GM12878 (cell line): ENCODE measurements around the gene PGRMC2. TPM values are rescaled to one million over a fixed set of nuclear protein-coding genes. Genes with fewer than 3 reads are reported as not detected.

Experiments used
- ATAC-seq: fragments of 200-7000 bp; cut with Tn5 transposase; 3 replicates; pipeline ENCODE4 v1.9.1; 2020; ENCODE audit warnings: mild to moderate bottlenecking, moderate library complexity
- BruUV-seq: library from RNA; stranded (reverse); fragments of 400-500 nt; replicated peaks from 2 replicates; lab custom pipeline; 2021; lab: Mats Ljungman, UMichigan
- CTCF ChIA-PET: fragments of 300-600 bp; sonication (Branson Sonifier 250); formaldehyde crosslinking; extraction: SDS; loops from one replicate; lab custom pipeline; 2021; ENCODE audit warnings: inconsistent platforms; lab: Yijun Ruan, JAX
- POLR2A ChIA-PET: fragments of 350-600 bp; formaldehyde crosslinking; extraction: SDS; loops from one replicate; lab custom pipeline; 2021; ENCODE audit warnings: inconsistent platforms; lab: Charles Lee
- RAD21 ChIA-PET: fragments of 300-600 bp; sonication (Branson Sonifier 250); formaldehyde crosslinking; loops from one replicate; lab custom pipeline; 2023; ENCODE audit warnings: antibody characterized with exemption; ENCODE audit not compliant: unreplicated experiment; lab: Charles Lee
- SMC1A ChIA-PET: fragments of 300-600 bp; sonication (Branson Sonifier 250); formaldehyde crosslinking; loops from one replicate; lab custom pipeline; 2023; ENCODE audit not compliant: unreplicated experiment, uncharacterized antibody; lab: Charles Lee
- DNase-seq: peaks from one replicate; pipeline ENCODE4 v3.0.0-alpha.2; 2011; ENCODE audit warnings: low read depth, low spot score
- FAIRE-seq: peaks from 3 replicates; lab custom pipeline; 2011; peaks lifted over from hg19 to GRCh38; lab: Jason Lieb, UNC
- H2AFZ ChIP-seq: 2 replicates; pipeline ENCODE4 v1.6.0; 2011; ENCODE audit warnings: low read depth, low read length, control low read depth; ENCODE audit not compliant: control insufficient read depth
- H3K27ac ChIP-seq: 2 replicates; pipeline ENCODE4 v1.5.1; 2011; ENCODE audit warnings: control low read depth; ENCODE audit not compliant: control insufficient read depth, insufficient read depth
- H3K27me3 ChIP-seq, 2 experiments: replicated peaks in 1 of 2; 2 replicates each; pipeline versions ENCODE4 v1.6.0 to v1.6.1; 2011; ENCODE audit warnings: low read length in 1 of 2; ENCODE audit not compliant: control insufficient read depth in 2 of 2, insufficient read depth in 2 of 2
- H3K36me3 ChIP-seq, 2 experiments: 2 replicates each; pipeline ENCODE4 v1.5.1; 2011; ENCODE audit warnings: low read length in 1 of 2; ENCODE audit not compliant: control insufficient read depth in 2 of 2, insufficient read depth in 2 of 2
- H3K4me1 ChIP-seq: 2 replicates; pipeline ENCODE4 v1.6.1; 2011; ENCODE audit warnings: mild to moderate bottlenecking, low read length, moderate library complexity, mixed read lengths; ENCODE audit not compliant: control insufficient read depth, insufficient read depth
- H3K4me2 ChIP-seq: 2 replicates; pipeline ENCODE4 v1.6.0; 2011; ENCODE audit warnings: control low read depth; ENCODE audit not compliant: control insufficient read depth, insufficient read depth
- H3K4me3 ChIP-seq: fragments of 200-600 bp; sonication (generic); 2 replicates; pipeline ENCODE4 v1.5.1; 2016
- H3K79me2 ChIP-seq: 2 replicates; pipeline ENCODE4 v1.6.0; 2011; ENCODE audit warnings: low read length; ENCODE audit not compliant: control insufficient read depth, insufficient read depth
- H3K9ac ChIP-seq: 2 replicates; pipeline ENCODE4 v1.8.0; 2011; ENCODE audit warnings: low read length, control low read depth, mixed read lengths; ENCODE audit not compliant: control insufficient read depth, insufficient read depth
- H3K9me3 ChIP-seq: replicated peaks from 3 replicates; pipeline ENCODE4 v1.5.1; 2011; ENCODE audit warnings: mild to moderate bottlenecking, low read length; ENCODE audit not compliant: control insufficient read depth, insufficient read depth
- H4K20me1 ChIP-seq: 2 replicates; pipeline ENCODE4 v1.6.0; 2011; ENCODE audit not compliant: control insufficient read depth, insufficient read depth
- ASH2L ChIP-seq: fragments of 300-600, 200-600 bp; sonication (generic); IDR thresholded peaks from 2 replicates; pipeline ENCODE4 v1.6.1; 2017; ENCODE audit warnings: low read depth, mild to moderate bottlenecking, borderline replicate concordance
- BACH1 ChIP-seq: fragments of 450-650 bp; IDR thresholded peaks from 2 replicates; pipeline ENCODE4 v1.6.1; 2017; ENCODE audit warnings: mild to moderate bottlenecking, borderline replicate concordance
- BRCA1 ChIP-seq: IDR thresholded peaks from 2 replicates; pipeline ENCODE4 v1.6.1; 2011; ENCODE audit warnings: low read depth, low read length, improper control_type of control experiment
- CEBPB ChIP-seq, 2 experiments: fragments of 150-350 bp in 1 of 2; IDR thresholded peaks; 2 replicates each; pipeline ENCODE4 v1.6.1; 2012 to 2014; ENCODE audit warnings: low read depth in 2 of 2, low read length in 2 of 2, borderline replicate concordance in 1 of 2, inconsistent platforms in 1 of 2
- CREM ChIP-seq: IDR thresholded peaks from 2 replicates; pipeline ENCODE4 v1.6.1; 2014; ENCODE audit warnings: antibody characterized with exemption, low read depth
- EED ChIP-seq: sonication (generic); IDR thresholded peaks from 2 replicates; pipeline ENCODE4 v1.6.1; 2016; ENCODE audit warnings: antibody characterized with exemption, low read depth
- EP300 ChIP-seq, 2 experiments: fragments of 150-350 bp in 1 of 2; IDR thresholded peaks; 2 replicates each; pipeline ENCODE4 v1.6.1; 2011 to 2012; ENCODE audit warnings: low read depth in 2 of 2, low read length in 2 of 2, borderline replicate concordance in 1 of 2, improper control_type of control experiment in 1 of 2, inconsistent platforms in 1 of 2; ENCODE audit not compliant: control insufficient read depth in 1 of 2
- HDAC6 ChIP-seq: fragments of 200-600 bp; sonication (generic); IDR thresholded peaks from one replicate; pipeline ENCODE4 v1.8.0; 2017; ENCODE audit warnings: antibody characterized with exemption; ENCODE audit not compliant: unreplicated experiment
- IKZF1 ChIP-seq: fragments of 450-650 bp; conservative IDR thresholded peaks from 2 replicates; pipeline ENCODE4 v1.6.1; 2017; ENCODE audit warnings: antibody characterized with exemption, mild to moderate bottlenecking
- IKZF2 ChIP-seq, 2 experiments: fragments of 450-650 bp; IDR thresholded peaks; 2 replicates each; pipeline ENCODE4 v1.6.1; 2017; ENCODE audit warnings: mild to moderate bottlenecking in 2 of 2, moderate library complexity in 2 of 2
- MYB ChIP-seq: fragments of 150-350 bp; IDR thresholded peaks from 2 replicates; pipeline ENCODE4 v1.6.1; 2014; ENCODE audit warnings: mild to moderate bottlenecking, low read depth, low read length, borderline replicate concordance
- NR2C1 ChIP-seq: fragments of 450-650 bp; IDR thresholded peaks from 2 replicates; pipeline ENCODE4 v1.6.1; 2017; ENCODE audit warnings: antibody characterized with exemption, mild to moderate bottlenecking, moderate library complexity
- RAD51 ChIP-seq: fragments of 450-650 bp; IDR thresholded peaks from 2 replicates; pipeline ENCODE4 v1.6.1; 2016; ENCODE audit warnings: moderate library complexity, mild to moderate bottlenecking, inconsistent platforms
- SIN3A ChIP-seq: IDR thresholded peaks from 2 replicates; pipeline ENCODE4 v1.6.1; 2012; ENCODE audit warnings: low read depth, low read length, improper control_type of control experiment
- SIX5 ChIP-seq: IDR thresholded peaks from 2 replicates; pipeline ENCODE4 v1.6.1; 2011; ENCODE audit warnings: mild to moderate bottlenecking, low read depth, low read length, moderate library complexity; ENCODE audit not compliant: severe bottlenecking
- SREBF2 ChIP-seq: IDR thresholded peaks from 2 replicates; pipeline ENCODE4 v1.6.1; 2012; ENCODE audit warnings: mild to moderate bottlenecking, low read length
- ZNF207 ChIP-seq: fragments of 450-650 bp; IDR thresholded peaks from 2 replicates; pipeline ENCODE4 v1.6.1; 2014; ENCODE audit warnings: antibody characterized with exemption, mild to moderate bottlenecking, borderline replicate concordance
- ZNF274 ChIP-seq: IDR thresholded peaks from one replicate; pipeline ENCODE4 v1.8.0; 2011; ENCODE audit not compliant: insufficient read length, insufficient read depth
- WGBS: methylation state at CpG from one replicate; pipeline ENCODE4 v1.1.6; 2016; ENCODE audit warnings: low lambda C conversion rate; ENCODE audit not compliant: insufficient replicate concordance, insufficient coverage; ENCODE audit errors: missing lambda C conversion rate; 5-methylcytosine and 5-hydroxymethylcytosine counted together
- in situ Hi-C: fragments of 300-500 bp; cut with MboI; formaldehyde crosslinking; loops from 9 replicates; pipeline ENCODE4 v1.14.3; 2018; ENCODE audit warnings: mixed read lengths
- intact Hi-C: fragments of 100-400 bp; cut with micrococcal nuclease; formaldehyde crosslinking; loops from one replicate; pipeline ENCODE4 v1.14.2; 2022; ENCODE audit not compliant: unreplicated experiment
- polyA plus RNA-seq, 11 experiments: library from polyadenylated mRNA; depleted of rRNA in 4 of 11; unstranded in 6 of 11; stranded (reverse) in 5 of 11; fragments of >200 nt; fragmentation: Nextera tagmentation in 4 of 11; fragmentation: Illumina TruSeq in 1 of 11; extraction: Ambion mirVana in 4 of 11; extraction: Trizol in 1 of 11; gene quantifications; 1 replicate in 1 of 11; 2 replicates in 10 of 11; pipeline versions ENCODE4 v1.2.1 to v1.2.3, GENCODE V29; 2011 to 2016; ENCODE audit warnings: inconsistent platforms in 2 of 11, missing spikeins in 2 of 11, low read depth in 1 of 11
- total RNA-seq, 4 experiments: library from RNA; depleted of rRNA in 3 of 4; stranded (reverse); fragments of >200 nt in 3 of 4; fragmentation: Illumina TruSeq in 1 of 4; extraction: Trizol in 1 of 4; gene quantifications; 2 replicates each; pipeline versions ENCODE4 v1.2.1 to v1.2.3, GENCODE V29; 2013 to 2021

PGRMC2 gene
- total and polyA plus RNA-seq, 10 of the 15 experiments (the other 5 are each of a cell fraction or from before 2014, with no cell fraction given) = 6.3 to 38.4 (median 12.0) TPM

GRCh38 chr4:128271551-128271950, 16.1 kb downstream of the PGRMC2 start:
- peaks cover 9% of the 10 kb centered on the region for H3K79me2 ChIP-seq
- in situ Hi-C loops (no loop called here), intact Hi-C loops (no loop called here)
- no peak overlapping the region for H3K4me2 ChIP-seq
- ChIA-PET CTCF (no interaction called here), POLR2A (no interaction called here), RAD21 (interaction anchor here (0.9 kb wide), 1 partner anchor 310 kb away, joined by 3 read pairs; no protein-coding TSS in a partner anchor), SMC1A (interaction anchor here (2.1 kb wide), 1 partner anchor 11 kb away, joined by 9 read pairs; no protein-coding TSS in a partner anchor)
- FAIRE-seq = no peak
- DNase-seq = no peak
- H3K27ac ChIP-seq = no peak overlapping the region
- BruUV-seq = no TSS peak
- no peak overlapping the region for H3K9ac ChIP-seq
- TF ChIP-seq BRCA1 (no peak), SIX5 (no peak), EP300 (IDR thresholded peaks at IDR 0.05; ENCODE audit: borderline replicate concordance in 1 of 2, control insufficient read depth in 1 of 2, low read depth in 2 of 2, low read length in 2 of 2) (no peak), IKZF1 (no peak), ZNF274 (no peak), BACH1 (no peak), SREBF2 (no peak), EED (no peak), MYB (no peak), HDAC6 (no peak), IKZF2 (IDR thresholded peaks at IDR 0.05) (no peak), CEBPB (IDR thresholded peaks at IDR 0.05; ENCODE audit: borderline replicate concordance in 1 of 2, low read depth in 2 of 2, low read length in 2 of 2) (no peak), SIN3A (no peak), NR2C1 (no peak), ASH2L (no peak), CREM (no peak), RAD51 (no peak), ZNF207 (no peak)
- no peak for ATAC-seq
- H3K36me3 ChIP-seq = peaks cover 0 to 3% of the 10 kb centered on the region in 2 experiments; a peak in 1 of 4 replicates
- no peaks in the 10 kb centered on the region for H4K20me1 ChIP-seq
- H3K9me3 ChIP-seq = no peaks in the 10 kb centered on the region
- H3K27me3 ChIP-seq = no peaks in the 10 kb centered on the region
- 93% methylated on average over 1 of the region's 1 CpG for WGBS
- no peak overlapping the region for H3K4me3 ChIP-seq
- H2AFZ ChIP-seq = no peak overlapping the region
- H3K4me1 ChIP-seq = no peaks in the 10 kb centered on the region
